HG03457 (cell line): ENCODE results near the gene ACER1.
"Not testable (repeated sequence)": the region's sequence is repeated elsewhere in the genome, so short reads cannot be mapped to it uniquely, and the experiment has no call there.

Experiments
- ATAC-seq: cut with Tn5 transposase; IDR thresholded peaks from one replicate; pipeline ENCODE4 v1.9.1; 2021; ENCODE audit warnings: moderate number of reproducible peaks; ENCODE audit not compliant: unreplicated experiment

The ACER1 gene

DNA sequence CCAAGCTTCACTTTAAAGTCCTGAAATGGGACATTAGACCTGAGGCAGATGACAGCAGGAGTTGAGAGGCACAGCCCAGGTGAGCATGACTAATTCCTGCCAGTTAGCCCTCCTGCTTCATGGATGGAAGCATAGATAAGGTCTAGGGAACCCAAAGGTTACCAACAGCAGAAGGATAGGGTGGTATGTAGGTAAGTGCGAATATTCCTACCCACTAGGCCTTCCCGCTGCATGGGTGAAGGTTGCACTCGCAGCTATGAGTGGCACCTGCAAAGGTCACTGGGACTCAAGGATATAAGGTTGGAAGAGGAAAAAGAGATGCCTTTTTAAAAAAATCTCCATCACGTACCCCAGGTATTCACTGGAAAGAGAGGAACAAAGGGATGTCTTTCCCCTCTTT lies 41.4 kb downstream of the ACER1 start:
- no peak for ATAC-seq

DNA sequence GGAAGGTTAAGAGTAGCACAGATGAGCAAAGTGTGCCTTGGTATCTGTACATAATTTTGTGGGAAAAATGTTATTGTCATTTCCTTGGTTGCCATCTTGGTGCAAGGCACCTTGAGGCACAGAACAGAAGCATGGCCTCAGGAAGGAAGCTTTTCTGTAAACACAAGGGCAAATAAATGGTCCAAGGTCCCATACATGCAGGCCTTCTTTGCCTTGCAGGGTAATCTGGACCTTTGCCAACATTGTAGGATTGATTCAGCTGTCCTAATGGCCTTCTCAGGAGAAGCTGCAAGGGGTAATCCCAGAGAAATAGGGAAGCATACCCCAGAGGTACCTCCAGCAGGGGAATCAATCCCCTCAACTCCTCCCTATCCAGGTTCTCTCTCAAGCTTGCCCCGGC lies 44.7 kb downstream of the ACER1 start:
- no peak for ATAC-seq

DNA sequence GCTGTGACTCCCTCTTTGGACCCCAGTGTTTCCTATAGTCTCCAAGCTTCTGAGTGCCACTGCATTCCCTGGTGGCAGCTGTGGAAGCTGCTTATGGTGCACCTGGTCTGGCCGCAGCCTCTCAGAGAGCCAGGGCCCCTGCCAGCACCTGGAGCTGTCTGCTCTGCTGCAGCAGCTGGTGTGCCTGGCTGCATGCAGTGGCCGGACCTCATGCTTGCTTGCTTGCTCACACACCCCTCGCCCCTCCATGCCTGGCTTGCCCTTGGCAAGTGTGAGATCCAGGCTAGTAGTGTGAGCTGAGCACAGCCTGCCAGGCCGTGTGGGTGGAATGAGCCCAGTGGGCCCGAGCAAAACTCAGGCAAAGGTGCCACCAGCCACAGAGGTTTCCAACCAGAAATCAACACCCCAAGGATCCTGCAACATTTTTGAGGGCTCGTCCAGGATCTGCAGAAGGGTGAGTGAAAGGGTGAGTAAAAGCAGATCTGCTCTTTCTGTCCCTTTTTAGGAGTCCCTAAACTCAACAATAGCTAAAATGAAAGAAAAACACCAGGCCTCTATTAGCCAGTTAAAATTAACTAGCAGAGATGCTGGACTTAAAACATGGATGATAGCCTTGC lies 46.0 kb downstream of the ACER1 start:
- no peak for ATAC-seq

DNA sequence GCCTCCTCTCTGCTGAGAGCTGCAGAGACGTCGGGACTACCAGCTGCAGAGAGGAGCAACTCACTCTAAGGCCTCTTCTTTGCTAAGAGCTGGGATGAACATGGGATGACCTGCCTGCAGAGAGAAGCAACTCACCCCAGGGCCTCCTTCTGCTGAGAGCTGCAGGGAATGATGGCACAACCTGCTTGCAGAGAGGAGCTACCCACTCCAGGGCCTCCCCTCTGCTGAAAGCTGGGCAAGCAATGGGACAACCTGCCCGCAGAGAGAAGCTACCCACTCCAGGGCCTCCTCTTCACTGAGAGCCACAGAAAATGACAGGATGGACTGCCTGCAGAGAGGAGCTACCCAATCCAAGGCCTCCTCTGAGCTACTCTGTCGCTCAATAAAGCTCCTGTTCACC lies 46.7 kb downstream of the ACER1 start:
- no peak for ATAC-seq

DNA sequence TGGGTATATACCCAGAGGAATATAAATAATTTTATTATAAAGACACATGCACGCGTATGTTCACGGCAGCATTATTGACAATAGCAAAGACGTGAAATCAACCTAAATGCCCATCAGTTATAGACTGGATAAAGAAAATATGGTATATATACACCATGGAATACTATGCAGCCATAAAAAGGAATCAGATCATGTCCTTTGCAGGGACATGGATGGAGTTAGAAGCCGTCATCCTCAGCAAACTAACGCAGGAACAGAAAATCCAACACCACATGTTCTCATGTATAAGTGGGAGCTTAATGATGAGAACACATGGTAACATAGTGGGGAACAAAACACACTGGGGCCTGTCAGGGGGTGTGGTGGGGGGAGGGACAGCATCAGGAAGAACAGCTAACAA lies 51.0 kb downstream of the ACER1 start:
- not testable (repeated sequence) for ATAC-seq

DNA sequence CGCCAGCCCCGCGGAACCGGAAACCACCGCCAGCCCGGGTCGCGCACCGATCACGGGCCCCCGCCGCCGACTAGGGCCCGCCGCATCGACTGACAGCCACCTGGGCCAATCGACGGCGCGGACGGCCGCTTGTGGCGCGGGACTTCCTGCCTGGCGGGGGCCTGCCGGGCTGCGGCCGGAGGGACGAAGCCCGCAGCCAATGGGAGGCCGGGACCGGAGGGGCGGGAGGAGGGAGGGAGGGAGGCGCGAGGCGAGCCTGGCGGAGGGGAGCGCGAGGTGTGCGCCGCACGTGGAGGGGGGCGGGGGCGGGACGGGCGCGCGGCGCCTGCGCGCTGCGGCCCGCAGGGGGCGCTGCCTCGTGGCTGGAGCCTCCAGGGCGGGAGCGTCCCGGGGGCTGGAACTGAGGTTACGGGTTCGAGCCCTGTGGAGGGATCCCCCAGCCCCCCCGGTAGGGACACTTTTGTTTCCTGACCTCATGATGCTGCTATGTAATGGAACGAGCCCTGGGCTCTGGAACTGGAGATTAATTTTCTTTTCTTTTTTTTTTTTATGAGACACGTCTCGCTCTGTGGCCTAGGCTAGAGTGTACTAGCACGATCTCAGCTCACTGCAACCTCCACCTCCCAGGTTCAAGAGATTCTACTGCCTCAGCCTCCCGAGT lies 53.4 kb downstream of the ACER1 start, which contains the start of gene MLLT1:
MLLT1 (minus strand) TSS at position 45 of the 661 bp plus-strand sequence. CDS start 191 bp downstream, outside the sequence.
- ATAC-seq: peak; percentile 70

DNA sequence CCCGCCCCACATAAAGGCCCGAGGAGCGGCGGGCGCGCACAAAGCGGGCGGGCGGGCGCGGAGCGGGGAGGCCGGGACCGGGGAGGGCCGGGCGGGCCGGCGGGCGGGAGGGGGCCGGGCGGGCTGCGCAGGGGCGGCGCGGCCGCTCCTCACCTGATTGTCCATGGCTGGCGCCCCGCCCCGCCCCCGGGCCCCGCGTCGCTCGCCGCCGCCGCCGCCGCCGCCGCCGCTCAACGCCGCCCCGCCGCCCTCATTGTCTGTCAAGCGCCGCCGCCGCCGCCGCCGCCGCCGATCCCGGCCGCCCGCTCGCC lies 53.8 kb downstream of the ACER1 start:
- ATAC-seq: peak; percentile 35

DNA sequence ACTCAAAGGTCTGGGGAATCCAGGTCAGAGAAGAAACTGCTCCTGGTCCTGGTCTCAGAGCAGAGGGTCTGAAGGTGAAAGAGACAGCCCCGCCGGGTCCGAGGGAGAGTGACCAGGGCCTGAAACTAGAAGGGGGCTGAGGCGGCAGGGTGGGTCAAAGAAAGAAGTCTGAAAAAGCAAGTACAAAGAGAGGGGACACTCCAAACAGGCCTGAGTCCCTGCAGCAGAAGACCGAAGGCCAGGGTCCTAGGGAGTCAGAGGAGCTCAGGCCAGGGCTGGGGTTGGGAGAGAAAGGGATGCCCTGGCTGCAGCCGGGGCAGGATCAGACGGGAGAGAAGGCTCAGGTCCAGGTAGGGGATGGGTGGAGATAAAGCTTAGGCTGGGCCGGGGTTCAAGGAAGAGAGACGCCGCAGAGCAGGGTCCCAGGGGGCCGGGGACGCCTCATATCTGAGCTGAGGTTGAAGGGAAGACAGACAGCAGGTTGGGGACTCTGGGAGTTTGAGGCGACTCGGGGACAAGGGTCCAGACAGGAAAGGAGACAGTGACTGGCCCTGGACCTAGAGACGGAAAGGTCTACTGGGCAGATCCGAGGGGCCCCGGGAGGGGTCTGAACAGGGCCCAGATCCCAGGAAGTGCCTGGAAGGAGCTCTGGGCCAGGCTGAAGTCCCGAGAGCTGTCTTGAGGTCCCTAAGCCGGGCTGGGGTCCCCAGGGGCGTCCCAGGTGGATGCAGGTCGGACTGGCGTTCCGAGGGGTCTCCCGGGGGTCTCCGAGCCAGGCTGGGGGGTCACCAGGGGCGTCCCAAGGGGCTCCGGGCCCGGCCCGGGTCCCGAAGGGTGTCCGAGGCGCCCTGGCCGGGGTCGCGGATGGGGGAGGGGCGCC lies 54.4 kb downstream of the ACER1 start:
- no peak for ATAC-seq

DNA sequence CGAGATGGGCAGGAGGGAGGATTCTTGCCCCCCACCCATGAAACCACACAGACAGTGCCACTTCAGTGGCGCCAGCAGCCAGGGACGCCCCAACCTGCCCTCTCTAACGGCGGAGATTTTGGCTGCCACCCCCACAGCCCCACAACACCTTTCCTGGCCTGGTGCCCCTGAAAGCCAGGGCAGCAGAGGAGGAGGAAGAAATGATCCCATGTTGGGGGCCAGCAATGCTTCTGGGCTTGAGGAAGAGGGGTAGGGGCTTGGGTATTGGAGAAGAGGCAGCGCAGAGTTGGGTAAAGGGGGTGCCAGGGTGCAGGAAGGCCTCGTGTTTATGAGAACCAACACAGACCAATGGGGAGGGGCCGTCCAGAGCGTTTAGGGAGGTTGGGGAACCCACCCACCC lies 55.4 kb downstream of the ACER1 start:
- no peak for ATAC-seq

DNA sequence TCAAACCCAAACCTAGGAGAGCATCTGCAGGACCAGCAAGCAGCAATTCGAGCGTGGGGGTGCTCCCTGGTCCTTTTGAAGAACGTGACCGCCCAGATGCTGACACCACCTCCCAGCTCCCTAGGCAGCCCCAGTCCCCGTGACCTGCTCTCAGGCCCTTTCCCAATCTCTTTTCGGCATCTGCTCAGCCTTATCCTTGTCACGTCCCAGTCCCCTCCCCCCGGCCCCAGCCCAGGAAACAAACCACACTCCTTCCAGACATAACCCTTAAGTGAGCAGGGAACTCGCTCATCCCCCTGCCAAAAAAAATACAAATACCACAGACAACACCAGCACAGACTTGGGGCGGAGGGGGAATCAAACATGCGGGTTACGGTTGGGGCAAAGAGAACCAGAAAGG lies 57.0 kb downstream of the ACER1 start:
- ATAC-seq: no peak

DNA sequence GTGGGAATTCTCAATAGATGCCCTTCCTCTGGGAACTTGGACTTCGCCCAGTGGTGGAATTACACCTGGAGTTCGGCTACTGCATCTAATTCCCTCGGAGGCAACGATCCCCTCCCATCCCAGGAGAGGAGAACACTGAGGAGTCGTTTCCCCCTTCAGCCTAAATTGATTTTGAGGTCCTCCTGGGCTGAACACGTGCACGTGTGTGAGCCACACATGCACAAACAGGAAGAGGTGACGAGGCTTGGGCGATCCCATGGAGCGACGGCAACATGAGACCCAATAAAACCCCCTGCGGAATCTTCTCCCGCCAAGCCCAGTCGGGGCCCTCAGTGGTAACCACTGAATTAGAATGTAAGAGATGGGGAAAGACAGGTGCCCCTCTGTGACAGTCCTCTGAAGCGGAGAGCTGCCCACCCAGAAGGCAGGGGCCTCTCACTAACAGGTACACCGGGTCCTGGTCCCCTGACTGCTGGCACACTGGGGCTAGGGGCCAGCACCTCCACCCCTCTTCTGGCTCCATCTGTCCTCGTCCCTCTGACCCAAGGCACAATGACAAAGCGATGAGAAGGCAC lies 58.2 kb downstream of the ACER1 start:
- ATAC-seq: no peak

DNA sequence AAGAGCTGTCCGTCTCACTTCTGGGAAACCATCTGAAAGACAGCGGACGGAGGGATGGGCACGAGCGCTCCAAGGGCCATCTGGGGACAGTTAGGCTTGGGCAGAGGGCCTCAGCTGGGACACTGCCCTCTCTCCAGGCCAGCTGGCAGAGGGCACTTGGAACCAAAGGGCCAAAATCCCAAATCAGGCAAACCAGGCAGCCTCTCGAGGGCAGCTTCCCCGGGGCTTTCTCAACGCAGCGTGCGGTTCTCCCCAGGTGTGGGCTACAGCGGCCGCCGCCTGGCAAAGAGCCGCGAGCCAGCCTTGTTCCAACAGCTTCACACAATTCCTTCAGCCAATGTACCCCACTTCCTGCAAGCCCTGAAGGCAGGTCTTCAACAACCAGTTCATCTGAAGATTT lies 58.7 kb downstream of the ACER1 start:
- no peak for ATAC-seq

DNA sequence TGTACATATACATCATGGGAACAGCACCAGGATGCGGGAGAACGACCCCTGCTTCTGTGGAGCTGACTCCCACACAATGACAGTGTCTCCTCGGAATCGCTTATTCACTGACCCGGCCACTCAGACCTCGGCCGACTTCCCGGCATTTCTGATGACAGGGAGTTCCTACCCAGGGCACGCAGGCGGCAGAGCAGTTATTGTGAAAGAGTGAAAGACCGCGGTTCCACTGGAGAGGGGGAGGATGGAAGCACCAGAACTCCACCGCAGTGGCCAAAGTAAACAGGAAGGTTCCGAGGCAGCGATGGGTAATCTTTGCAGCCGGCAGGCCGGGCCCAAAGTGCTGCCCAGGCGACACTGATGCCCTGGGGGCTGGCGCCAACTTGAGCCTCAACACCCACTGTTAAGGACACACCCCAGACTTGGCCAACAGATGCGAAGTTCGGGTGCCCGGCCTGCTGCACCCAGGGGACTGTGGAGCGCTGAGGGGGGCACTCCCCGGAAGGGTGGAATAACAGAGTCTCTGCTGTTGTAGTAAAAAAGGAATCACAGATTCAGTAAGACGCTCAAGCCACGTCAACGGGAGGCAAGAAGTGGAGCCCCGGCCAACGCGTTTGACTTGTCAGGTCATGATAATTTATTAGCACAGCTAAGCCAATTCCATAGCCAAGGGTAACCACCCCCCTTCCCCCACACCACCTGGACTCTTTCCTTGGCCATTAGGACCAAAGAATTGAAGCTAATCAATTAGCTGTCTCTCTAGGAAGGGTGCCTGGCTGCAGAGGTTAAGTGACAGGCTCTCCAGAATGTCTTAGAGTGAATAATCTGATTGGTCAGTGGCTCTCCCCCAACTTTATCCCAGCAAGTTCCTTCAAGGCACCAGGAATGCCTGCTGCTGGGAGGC lies 59.5 kb downstream of the ACER1 start:
- no peak for ATAC-seq

DNA sequence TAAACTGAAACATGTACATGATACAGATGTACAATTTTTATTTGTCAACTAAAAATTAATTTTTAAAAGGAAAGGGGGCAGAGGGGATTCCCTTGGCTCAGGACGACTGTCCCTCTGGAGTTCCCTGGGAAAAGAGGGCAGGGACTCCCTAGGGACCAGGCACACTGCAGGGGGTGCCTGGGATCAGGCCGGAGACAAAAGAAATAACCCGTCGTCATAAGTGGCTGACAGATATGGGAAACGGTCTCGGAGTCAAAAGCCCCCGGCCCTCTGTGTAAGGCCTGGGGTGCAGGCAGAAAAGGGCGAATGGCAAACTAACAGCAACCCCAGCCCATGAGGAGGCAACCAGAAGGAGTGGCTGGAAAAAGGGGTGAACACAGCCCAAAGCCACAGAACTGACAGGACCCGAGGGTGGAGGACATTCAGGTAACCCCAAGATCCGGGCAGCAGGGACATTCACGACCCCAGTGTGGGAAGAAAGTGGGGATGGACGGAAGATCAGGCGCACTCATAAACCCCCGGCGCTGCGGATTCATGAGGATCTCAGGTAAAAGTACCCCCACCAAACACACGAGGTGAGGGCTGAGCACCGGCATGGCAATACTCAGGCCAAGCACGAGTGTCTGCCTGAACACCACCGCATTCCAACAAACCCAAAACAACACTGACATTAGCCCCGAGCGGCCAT lies 60.4 kb downstream of the ACER1 start:
- no peak for ATAC-seq

DNA sequence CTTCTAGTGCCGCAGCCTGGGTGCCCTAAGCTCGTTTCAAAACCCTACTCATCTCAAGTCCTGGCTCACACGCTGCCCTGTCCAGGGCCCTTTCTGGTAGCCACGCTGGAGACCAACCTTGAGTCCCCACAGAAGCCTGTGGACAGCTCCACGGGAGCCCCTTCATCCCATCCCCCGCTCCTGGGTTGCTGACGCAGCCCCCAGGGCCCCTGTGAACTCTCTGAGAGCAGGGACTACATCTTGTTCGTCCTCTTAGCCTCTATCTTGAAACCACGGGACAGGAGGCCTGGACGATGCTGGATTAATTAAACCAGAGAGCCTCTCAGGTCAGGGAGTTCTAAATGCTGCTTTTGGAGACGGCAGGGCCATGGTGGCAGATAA lies 61.0 kb downstream of the ACER1 start:
- ATAC-seq: no peak

DNA sequence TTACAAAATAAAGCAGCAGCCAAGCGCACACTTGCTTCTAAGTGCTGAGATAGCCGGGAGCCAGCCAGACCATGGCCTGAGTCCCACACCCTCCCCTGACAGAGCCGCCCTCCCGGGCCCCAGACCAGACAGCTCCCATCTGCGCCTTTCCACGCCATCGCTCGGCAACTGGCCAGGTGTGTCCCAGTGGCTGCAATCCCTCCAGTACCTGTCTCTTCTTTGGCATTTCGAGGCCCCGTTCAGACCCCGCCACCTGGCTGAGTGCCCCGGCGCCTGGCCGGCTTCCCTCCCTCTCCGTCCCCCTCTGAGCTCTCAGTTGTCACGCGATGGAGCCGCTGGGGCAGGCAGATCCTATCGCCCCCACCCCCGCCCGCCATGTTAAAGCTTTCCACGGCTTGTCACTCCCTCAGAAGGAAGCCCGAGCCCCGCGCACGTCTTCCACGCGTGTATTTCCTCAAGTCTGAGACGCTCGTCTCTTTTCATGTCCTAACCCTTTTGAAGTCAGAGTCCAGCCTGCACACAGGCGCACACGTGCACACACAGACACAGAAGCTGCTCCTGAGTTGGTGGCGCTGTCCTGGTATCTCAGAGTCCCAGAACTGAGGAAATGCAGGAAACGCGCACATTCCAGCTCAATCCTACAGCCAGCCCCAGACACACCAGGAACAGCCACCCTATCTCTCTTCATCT lies 61.5 kb downstream of the ACER1 start:
- no peak for ATAC-seq

DNA sequence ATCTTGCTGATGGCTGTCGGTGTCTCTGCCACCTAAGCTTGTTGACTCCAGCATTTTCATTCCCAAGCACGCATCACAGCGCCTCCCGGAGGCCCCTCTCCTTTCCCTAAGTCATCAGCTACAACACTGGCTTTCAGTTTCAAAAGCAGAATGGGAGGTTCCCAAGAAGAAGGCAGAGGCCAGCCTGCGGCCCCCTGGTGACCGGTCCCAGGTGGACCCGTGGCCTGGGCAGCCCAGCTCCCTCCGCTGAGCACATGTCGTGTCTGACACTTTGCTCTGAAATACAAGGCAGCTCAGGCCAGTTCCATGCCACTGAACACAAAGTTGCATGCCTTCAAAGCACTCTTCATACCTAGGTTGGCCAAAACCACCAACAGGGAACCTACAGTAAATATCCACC lies 62.2 kb downstream of the ACER1 start:
- no peak for ATAC-seq

DNA sequence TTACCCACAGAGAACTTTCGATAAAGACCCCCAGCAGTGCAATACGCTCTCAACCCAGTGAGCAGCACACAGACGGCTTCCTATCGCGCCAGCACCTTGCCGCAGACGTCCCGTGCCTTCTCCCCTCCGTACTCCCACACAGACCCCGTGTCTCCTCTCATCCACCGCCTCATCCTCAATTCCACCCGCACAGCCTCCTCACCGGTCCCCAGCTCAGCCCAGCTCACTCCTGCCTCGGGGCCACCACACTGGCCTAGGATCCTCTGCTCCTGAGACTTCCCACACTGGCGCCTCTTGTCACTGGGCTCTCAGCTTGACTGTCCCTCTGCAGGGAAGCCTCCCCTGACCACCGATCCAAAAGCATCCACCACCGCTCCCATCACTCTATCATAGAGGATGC lies 62.6 kb downstream of the ACER1 start:
- no peak for ATAC-seq

DNA sequence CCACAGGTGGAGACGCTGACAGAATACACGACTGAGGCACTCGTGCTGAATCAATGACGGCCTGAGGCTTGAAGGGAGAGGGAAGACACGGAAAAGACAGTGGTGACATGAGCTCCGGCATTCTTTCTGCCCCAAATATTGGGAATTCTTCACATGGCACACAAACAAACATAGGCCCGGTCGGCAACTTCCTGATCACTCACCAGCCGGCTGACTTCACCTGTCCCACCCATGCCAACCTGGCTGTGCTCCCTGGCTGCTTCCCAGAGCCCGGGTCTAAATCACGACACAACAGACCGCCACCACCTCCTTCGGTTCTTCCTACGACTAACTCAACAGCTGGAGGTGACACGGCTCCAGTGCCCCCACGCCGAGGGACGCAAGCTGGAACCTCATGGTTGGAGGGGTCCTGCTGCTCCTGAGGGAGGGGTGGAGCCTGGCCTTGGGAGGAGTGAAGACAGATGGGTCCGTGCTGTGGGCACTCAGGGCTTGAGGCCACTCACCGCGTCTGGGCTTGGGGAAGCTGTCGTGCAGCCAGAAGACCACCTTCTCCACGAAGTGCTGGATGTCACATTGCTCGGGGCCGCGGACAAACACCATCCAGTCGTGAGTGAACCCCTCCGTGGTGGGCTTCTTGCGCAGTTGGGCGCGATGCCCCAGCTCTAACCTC lies 63.2 kb downstream of the ACER1 start:
- ATAC-seq: no peak
